H1 (cell line): ENCODE data around the gene SERPINA12. TPM values are rescaled to one million over a fixed set of nuclear protein-coding genes. Genes with fewer than 3 reads are reported as not detected.

Experiments used
- CTCF ChIA-PET: fragments of 300-600 bp; sonication (Branson Sonifier 250); formaldehyde crosslinking; loops from one replicate; lab custom pipeline; 2021; ENCODE audit not compliant: partially characterized antibody; lab: Charles Lee
- POLR2A ChIA-PET: fragments of 300-600 bp; sonication (Branson Sonifier 250); formaldehyde crosslinking; loops from one replicate; lab custom pipeline; 2021; ENCODE audit warnings: inconsistent platforms; ENCODE audit not compliant: partially characterized antibody; lab: Charles Lee
- DNase-seq, 2 experiments: peaks; one replicate each; pipeline versions ENCODE4 v3.0.0 to v3.0.0-alpha.2; 2010 to 2022; ENCODE audit warnings: low spot score in 2 of 2, low read depth in 1 of 2, mixed read lengths in 1 of 2
- FAIRE-seq: peaks from 2 replicates; lab custom pipeline; 2011; peaks lifted over from hg19 to GRCh38; lab: Jason Lieb, UNC
- H2AFZ ChIP-seq: 2 replicates; pipeline ENCODE4 v1.8.1; 2012; ENCODE audit warnings: low read length, inconsistent platforms
- H2AK5ac ChIP-seq: 2 replicates; pipeline ENCODE4 v1.6.1; 2013; ENCODE audit warnings: low read depth, low read length
- H2BK120ac ChIP-seq: replicated peaks from 2 replicates; pipeline ENCODE3; 2013; ENCODE audit warnings: low read depth, low read length, inconsistent platforms
- H2BK12ac ChIP-seq: 2 replicates; pipeline ENCODE4 v1.6.1; 2013; ENCODE audit warnings: low read depth, low read length
- H2BK15ac ChIP-seq: 2 replicates; pipeline ENCODE4 v1.6.1; 2013; ENCODE audit warnings: low read length
- H2BK20ac ChIP-seq: 2 replicates; pipeline ENCODE4 v1.6.1; 2013; ENCODE audit warnings: low read length
- H2BK5ac ChIP-seq: 2 replicates; pipeline ENCODE4 v1.6.1; 2013; ENCODE audit warnings: low read depth, low read length
- H3K14ac ChIP-seq: 2 replicates; pipeline ENCODE4 v1.6.1; 2013; ENCODE audit warnings: inconsistent platforms; ENCODE audit not compliant: insufficient read length
- H3K18ac ChIP-seq: 2 replicates; pipeline ENCODE4 v1.6.1; 2013; ENCODE audit warnings: low read length; ENCODE audit errors: extremely low read depth
- H3K23ac ChIP-seq: 2 replicates; pipeline ENCODE4 v1.6.1; 2013; ENCODE audit warnings: inconsistent platforms; ENCODE audit not compliant: insufficient read length
- H3K23me2 ChIP-seq: 2 replicates; pipeline ENCODE4 v1.6.1; 2013; ENCODE audit warnings: low read depth, low read length
- H3K27ac ChIP-seq: 2 replicates; pipeline ENCODE4 v1.6.1; 2011; ENCODE audit warnings: low read depth, low read length, inconsistent platforms
- H3K27me3 ChIP-seq, 4 experiments: replicated peaks in 1 of 4; 1 replicate in 1 of 4; 2 replicates in 3 of 4; pipeline versions ENCODE4 v1.6.1 to v1.8.1; 2011 to 2013; ENCODE audit warnings: low read length in 3 of 4, mild to moderate bottlenecking in 3 of 4, inconsistent platforms in 2 of 4, mixed read lengths in 2 of 4, moderate library complexity in 1 of 4; ENCODE audit not compliant: control insufficient read depth in 3 of 4, insufficient read depth in 3 of 4; ENCODE audit errors: extremely low read depth in 1 of 4
- H3K36me3 ChIP-seq, 4 experiments: 2 replicates each; pipeline versions ENCODE4 v1.6.1 to v1.8.1; 2011 to 2013; ENCODE audit warnings: mild to moderate bottlenecking in 4 of 4, low read length in 3 of 4, moderate library complexity in 2 of 4, control low read depth in 1 of 4, inconsistent platforms in 1 of 4; ENCODE audit not compliant: insufficient read depth in 4 of 4, control insufficient read depth in 2 of 4
- H3K4ac ChIP-seq: replicated peaks from 2 replicates; pipeline ENCODE3; 2013; ENCODE audit warnings: low read length, low read depth, mixed read lengths, inconsistent platforms; ENCODE audit not compliant: insufficient read length
- H3K4me1 ChIP-seq, 4 experiments: replicated peaks in 1 of 4; 1 replicate in 1 of 4; 2 replicates in 3 of 4; pipeline versions ENCODE4 v1.6.1 to v1.8.1; 2011 to 2013; ENCODE audit warnings: low read length in 3 of 4, inconsistent platforms in 2 of 4, mixed read lengths in 1 of 4; ENCODE audit not compliant: insufficient read depth in 4 of 4, control insufficient read depth in 3 of 4
- H3K4me2 ChIP-seq, 2 experiments: 2 replicates each; pipeline versions ENCODE4 v1.6.1 to v1.8.1; 2011 to 2013; ENCODE audit warnings: low read depth in 2 of 2, low read length in 2 of 2, control low read depth in 1 of 2, inconsistent platforms in 1 of 2, mild to moderate bottlenecking in 1 of 2; ENCODE audit not compliant: insufficient read depth in 1 of 2
- H3K4me3 ChIP-seq, 4 experiments: fragments of 200-600, 300-600 bp in 1 of 4; sonication (generic), shearing (Covaris generic), sonication (Bioruptor Twin) in 1 of 4; 2 replicates each; pipeline versions ENCODE4 v1.5.1 to v1.8.1; 2011 to 2016; ENCODE audit warnings: low read length in 4 of 4, low read depth in 3 of 4, control low read depth in 2 of 4, inconsistent platforms in 2 of 4, mild to moderate bottlenecking in 2 of 4, mixed read lengths in 1 of 4, moderate library complexity in 1 of 4; ENCODE audit not compliant: insufficient read depth in 2 of 4; ENCODE audit errors: extremely low read depth in 1 of 4
- H3K56ac ChIP-seq: replicated peaks from 2 replicates; pipeline ENCODE3; 2013; ENCODE audit warnings: low read depth, mild to moderate bottlenecking, mixed read lengths, low read length, inconsistent platforms; ENCODE audit not compliant: insufficient read length
- H3K79me1 ChIP-seq: 2 replicates; pipeline ENCODE4 v1.6.1; 2013; ENCODE audit warnings: low read depth, low read length, control low read depth
- H3K79me2 ChIP-seq, 2 experiments: 2 replicates each; pipeline versions ENCODE4 v1.6.1 to v1.8.1; 2012 to 2013; ENCODE audit warnings: low read length in 2 of 2, mild to moderate bottlenecking in 2 of 2, inconsistent platforms in 1 of 2; ENCODE audit not compliant: insufficient read depth in 2 of 2, control insufficient read depth in 1 of 2
- H3K9ac ChIP-seq, 4 experiments: replicated peaks in 1 of 4; 1 replicate in 1 of 4; 2 replicates in 3 of 4; pipeline versions ENCODE4 v1.6.1 to v1.8.1; 2011 to 2013; ENCODE audit warnings: low read depth in 3 of 4, low read length in 3 of 4, control low read depth in 2 of 4, mild to moderate bottlenecking in 2 of 4, moderate library complexity in 2 of 4, inconsistent platforms in 1 of 4; ENCODE audit errors: extremely low read depth in 1 of 4
- H3K9me3 ChIP-seq, 2 experiments: 2 replicates each; pipeline versions ENCODE4 v1.6.1 to v1.8.1; 2012 to 2013; ENCODE audit warnings: mild to moderate bottlenecking in 2 of 2, moderate library complexity in 2 of 2, control low read depth in 1 of 2, inconsistent platforms in 1 of 2, low read depth in 1 of 2, low read length in 1 of 2, mixed read lengths in 1 of 2; ENCODE audit not compliant: insufficient read depth in 2 of 2
- H4K20me1 ChIP-seq, 2 experiments: replicated peaks in 1 of 2; 2 replicates each; pipeline versions ENCODE3 to v1.8.1; 2011 to 2013; ENCODE audit warnings: inconsistent platforms in 2 of 2, low read length in 2 of 2, mild to moderate bottlenecking in 1 of 2; ENCODE audit not compliant: insufficient read depth in 2 of 2, control insufficient read depth in 1 of 2
- H4K5ac ChIP-seq: 2 replicates; pipeline ENCODE4 v1.6.1; 2013; ENCODE audit warnings: low read length, low read depth, mixed read lengths, inconsistent platforms; ENCODE audit not compliant: insufficient read length
- H4K8ac ChIP-seq: 2 replicates; pipeline ENCODE4 v1.8.0; 2013; ENCODE audit warnings: mild to moderate bottlenecking, moderate library complexity, low read length, inconsistent platforms; ENCODE audit not compliant: insufficient read depth; ENCODE audit errors: extremely low read depth
- H4K91ac ChIP-seq: replicated peaks from 2 replicates; pipeline ENCODE3; 2013; ENCODE audit warnings: low read length, mixed read lengths, inconsistent platforms; ENCODE audit not compliant: insufficient read length
- ASH2L ChIP-seq: fragments of 200-600, 300-600 bp; sonication (generic); IDR thresholded peaks from one replicate; pipeline ENCODE4 v1.7.1; 2017; ENCODE audit warnings: low read length
- BRCA1 ChIP-seq: IDR thresholded peaks from 2 replicates; pipeline ENCODE4 v1.6.1; 2012; ENCODE audit warnings: low read depth, low read length, improper control_type of control experiment
- EGR1 ChIP-seq: IDR thresholded peaks from 2 replicates; pipeline ENCODE4 v1.6.1; 2011; ENCODE audit warnings: low read depth, low read length, borderline replicate concordance
- GTF2F1 ChIP-seq: IDR thresholded peaks from 2 replicates; pipeline ENCODE4 v1.6.1; 2012; ENCODE audit warnings: low read depth, low read length, improper control_type of control experiment, borderline replicate concordance
- NANOG ChIP-seq: IDR thresholded peaks from 2 replicates; pipeline ENCODE4 v1.6.1; 2011; ENCODE audit warnings: low read length, low read depth, mild to moderate bottlenecking, inconsistent platforms; ENCODE audit not compliant: insufficient read depth, poor library complexity, severe bottlenecking
- POLR2A ChIP-seq, 2 experiments: IDR thresholded peaks; 1 replicate in 1 of 2; 2 replicates in 1 of 2; pipeline ENCODE4 v1.6.1; 2011; ENCODE audit warnings: low read depth in 2 of 2, low read length in 2 of 2, mild to moderate bottlenecking in 2 of 2; ENCODE audit errors: control extremely low read depth in 1 of 2
- TCF12 ChIP-seq: IDR thresholded peaks from 2 replicates; pipeline ENCODE4 v1.6.1; 2011; ENCODE audit warnings: low read depth, mild to moderate bottlenecking, low read length
- WGBS, 2 experiments: shearing (Covaris generic) in 1 of 2; methylation state at CpG; one replicate each; pipeline versions ENCODE4 v1.1.6 to v1.1.7; 2013 to 2015; ENCODE audit warnings: low lambda C conversion rate in 2 of 2, mixed read lengths in 2 of 2, inconsistent platforms in 1 of 2, low coverage in 1 of 2, missing lambda C conversion rate in 1 of 2; ENCODE audit not compliant: insufficient replicate concordance in 2 of 2, insufficient coverage in 1 of 2, insufficient read length in 1 of 2; ENCODE audit errors: extremely low coverage in 1 of 2, missing lambda C conversion rate in 1 of 2; 5-methylcytosine and 5-hydroxymethylcytosine counted together
- polyA plus RNA-seq, 7 experiments: library from polyadenylated mRNA; depleted of rRNA in 3 of 7; stranded (reverse) in 5 of 7; unstranded in 2 of 7; fragments of >200 nt in 5 of 7; fragments of 200-250 nt in 2 of 7; gene quantifications; 1 replicate in 5 of 7; 2 replicates in 1 of 7; 4 replicates in 1 of 7; pipeline versions ENCODE4 v1.2.1 to v1.2.3, GENCODE V29; 2011 to 2013; ENCODE audit warnings: missing spikeins in 2 of 7, mixed read lengths in 2 of 7
- total RNA-seq: library from RNA; stranded (reverse); fragmentation: NEBNext Ultra II Directional; extraction: Animal tissue kit (Norgen Biotek cat#: 25700); gene quantifications from 2 replicates; pipeline ENCODE4 v1.2.1, GENCODE V29; 2021

The SERPINA12 gene
- total and polyA plus RNA-seq, 2 of the 8 experiments (the other 6 are each of a cell fraction or from before 2014, with no cell fraction given) = not detected

DNA sequence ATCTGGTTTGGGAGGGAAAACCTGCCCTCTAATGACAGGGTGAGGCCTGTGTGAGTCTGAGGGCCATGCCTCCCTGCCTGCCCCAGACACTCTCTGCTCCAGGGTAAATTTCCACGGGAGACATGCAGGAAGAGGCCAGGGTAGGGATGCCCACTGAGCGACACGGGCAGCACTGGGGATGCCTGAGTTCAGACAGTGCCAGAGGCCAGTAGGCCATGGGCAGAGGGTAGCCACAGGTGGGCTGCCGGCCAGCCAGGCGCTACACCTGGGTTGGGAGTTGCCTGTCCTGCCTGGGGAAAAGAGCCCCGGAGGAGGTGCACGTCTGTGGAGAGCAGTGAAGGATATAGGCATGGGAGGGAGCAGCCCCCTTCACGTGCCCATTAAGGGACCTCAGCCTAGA is 3.6 kb downstream of the SERPINA12 start:
- no peak overlapping the region for H2AFZ ChIP-seq
- 87% methylated on average over 8 of the region's 8 CpGs; no CpG with 5 or more reads in 1 of the 2 experiments for WGBS, 2 experiments

More for the DNA sequence above, 3.6 kb downstream of the SERPINA12 start:
- H4K91ac ChIP-seq = no peak overlapping the region
- H2BK15ac ChIP-seq = no peak overlapping the region
- H3K18ac ChIP-seq = no peak overlapping the region
- TF ChIP-seq POLR2A (IDR thresholded peaks at IDR 0.05; ENCODE audit: control extremely low read depth in 1 of 2, low read depth in 2 of 2, low read length in 2 of 2) = no peak
- TF ChIP-seq TCF12 = no peak
- TF ChIP-seq GTF2F1 = no peak
- TF ChIP-seq EGR1 = no peak
- no peak for TF ChIP-seq ASH2L
- TF ChIP-seq NANOG = no peak
- no peak for TF ChIP-seq BRCA1
- H3K23me2 ChIP-seq = no peaks in the 10 kb centered on the region
- no peak for DNase-seq
- 0 out of 2 replicates have a peak overlapping the region, but pooled peaks have one; percentile 13 for H2BK12ac ChIP-seq
- H3K4me3 ChIP-seq = no peak overlapping the region
- no peak overlapping the region for H3K4me2 ChIP-seq
- H4K20me1 ChIP-seq = no peaks in the 10 kb centered on the region
- no peak overlapping the region for H3K14ac ChIP-seq
- H3K79me1 ChIP-seq = no peaks in the 10 kb centered on the region; the same call in 1 of the 2 replicates
- no peak overlapping the region for H3K27ac ChIP-seq
- ChIA-PET POLR2A (no interaction called here), CTCF (interaction anchor here (2.8 kb wide), 1 partner anchor 19 kb away, joined by 13 read pairs; no protein-coding TSS in a partner anchor)
- H3K4ac ChIP-seq = no peak overlapping the region
- H2BK20ac ChIP-seq = no peak overlapping the region
- H3K9ac ChIP-seq = no peak overlapping the region
- H3K23ac ChIP-seq = no peak overlapping the region
- no peaks in the 10 kb centered on the region for H3K27me3 ChIP-seq
- no peak overlapping the region for H4K5ac ChIP-seq
- H3K79me2 ChIP-seq = no peaks in the 10 kb centered on the region
- H2BK120ac ChIP-seq = no peak overlapping the region
- no peak overlapping the region for H4K8ac ChIP-seq
- H2AK5ac ChIP-seq = no peak overlapping the region
- no peaks in the 10 kb centered on the region for H3K4me1 ChIP-seq
- H3K9me3 ChIP-seq = no peaks in the 10 kb centered on the region
- no peak for FAIRE-seq
- H2BK5ac ChIP-seq = no peak overlapping the region
- no peak overlapping the region for H3K56ac ChIP-seq
- no peaks in the 10 kb centered on the region; a peak in 1 of 8 replicates for H3K36me3 ChIP-seq
